Measurements from ENCODE around the gene CHST3.

Gene CHST3, protein sequence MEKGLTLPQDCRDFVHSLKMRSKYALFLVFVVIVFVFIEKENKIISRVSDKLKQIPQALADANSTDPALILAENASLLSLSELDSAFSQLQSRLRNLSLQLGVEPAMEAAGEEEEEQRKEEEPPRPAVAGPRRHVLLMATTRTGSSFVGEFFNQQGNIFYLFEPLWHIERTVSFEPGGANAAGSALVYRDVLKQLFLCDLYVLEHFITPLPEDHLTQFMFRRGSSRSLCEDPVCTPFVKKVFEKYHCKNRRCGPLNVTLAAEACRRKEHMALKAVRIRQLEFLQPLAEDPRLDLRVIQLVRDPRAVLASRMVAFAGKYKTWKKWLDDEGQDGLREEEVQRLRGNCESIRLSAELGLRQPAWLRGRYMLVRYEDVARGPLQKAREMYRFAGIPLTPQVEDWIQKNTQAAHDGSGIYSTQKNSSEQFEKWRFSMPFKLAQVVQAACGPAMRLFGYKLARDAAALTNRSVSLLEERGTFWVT

DNA sequence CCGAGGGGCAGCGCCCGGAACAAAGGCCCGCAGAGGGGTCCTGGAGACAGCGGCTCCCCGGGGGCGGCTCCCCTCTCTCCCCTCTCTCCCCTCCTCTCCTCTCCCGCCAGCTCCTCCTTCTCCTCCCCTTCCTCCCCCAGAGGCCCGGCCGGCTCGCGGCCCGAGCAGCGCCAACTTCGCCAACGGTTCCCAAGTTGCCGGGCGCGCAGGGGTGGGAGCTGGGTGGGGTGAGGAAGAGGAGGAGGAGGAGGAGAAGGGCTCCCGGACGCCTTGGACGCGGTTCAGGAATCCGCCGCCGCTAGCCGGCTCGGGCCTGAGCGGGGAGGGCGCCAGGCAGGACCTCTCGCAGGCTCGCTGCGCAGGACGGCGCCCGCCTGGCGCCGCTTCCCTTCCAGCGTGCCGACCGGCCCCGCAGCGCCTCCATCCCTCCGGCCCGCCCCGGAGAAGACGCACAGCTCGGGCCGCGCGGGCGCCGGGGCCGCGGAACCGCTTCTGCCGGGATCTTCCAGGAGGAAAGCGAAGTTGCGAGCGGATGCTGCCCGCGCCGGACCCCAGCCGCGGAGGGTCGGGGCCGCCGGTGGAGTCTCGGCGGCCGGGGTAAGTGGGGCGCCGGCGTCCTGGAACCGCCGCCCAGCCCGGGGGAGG is at the start of gene CHST3:
Gene CHST3 (plus strand): TSS at position 298 of the 645 bp plus-strand sequence. CDS start 41,448 bp downstream, outside the sequence.
- TF ChIP-seq CEBPB (IDR thresholded peaks at IDR 0.05) (no peak), RAD21 (IDR thresholded peaks at IDR 0.05; ENCODE audit: low read depth) (no peak), YY1 (IDR thresholded peaks at IDR 0.05; ENCODE audit: low read depth) (no peak), TAF1 (IDR thresholded peaks at IDR 0.05; ENCODE audit: low read depth) (no peak), EGR1 (IDR thresholded peaks at IDR 0.05) (no peak), FOXM1 (IDR thresholded peaks at IDR 0.05; ENCODE audit: borderline replicate concordance, low read depth) (no peak), EP300 (IDR thresholded peaks at IDR 0.05; ENCODE audit: borderline replicate concordance) (no peak), TEAD4 (IDR thresholded peaks at IDR 0.05) (0 out of 2 replicates have a peak, but pooled peaks have one; percentile 6), TCF12 (IDR thresholded peaks at IDR 0.05; ENCODE audit: low read depth) (no peak), ZBTB7A (IDR thresholded peaks at IDR 0.05; ENCODE audit: low read depth) (peak; percentile 54; the same call in 1 of the 2 replicates), NFIC (IDR thresholded peaks at IDR 0.05) (no peak), CREB1 (IDR thresholded peaks at IDR 0.05; ENCODE audit: low read depth) (no peak)
- TF ChIP-seq, protein P1, sequence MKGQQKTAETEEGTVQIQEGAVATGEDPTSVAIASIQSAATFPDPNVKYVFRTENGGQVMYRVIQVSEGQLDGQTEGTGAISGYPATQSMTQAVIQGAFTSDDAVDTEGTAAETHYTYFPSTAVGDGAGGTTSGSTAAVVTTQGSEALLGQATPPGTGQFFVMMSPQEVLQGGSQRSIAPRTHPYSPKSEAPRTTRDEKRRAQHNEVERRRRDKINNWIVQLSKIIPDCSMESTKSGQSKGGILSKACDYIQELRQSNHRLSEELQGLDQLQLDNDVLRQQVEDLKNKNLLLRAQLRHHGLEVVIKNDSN (IDR thresholded peaks at IDR 0.05): no peak
- TF ChIP-seq, protein P2, sequence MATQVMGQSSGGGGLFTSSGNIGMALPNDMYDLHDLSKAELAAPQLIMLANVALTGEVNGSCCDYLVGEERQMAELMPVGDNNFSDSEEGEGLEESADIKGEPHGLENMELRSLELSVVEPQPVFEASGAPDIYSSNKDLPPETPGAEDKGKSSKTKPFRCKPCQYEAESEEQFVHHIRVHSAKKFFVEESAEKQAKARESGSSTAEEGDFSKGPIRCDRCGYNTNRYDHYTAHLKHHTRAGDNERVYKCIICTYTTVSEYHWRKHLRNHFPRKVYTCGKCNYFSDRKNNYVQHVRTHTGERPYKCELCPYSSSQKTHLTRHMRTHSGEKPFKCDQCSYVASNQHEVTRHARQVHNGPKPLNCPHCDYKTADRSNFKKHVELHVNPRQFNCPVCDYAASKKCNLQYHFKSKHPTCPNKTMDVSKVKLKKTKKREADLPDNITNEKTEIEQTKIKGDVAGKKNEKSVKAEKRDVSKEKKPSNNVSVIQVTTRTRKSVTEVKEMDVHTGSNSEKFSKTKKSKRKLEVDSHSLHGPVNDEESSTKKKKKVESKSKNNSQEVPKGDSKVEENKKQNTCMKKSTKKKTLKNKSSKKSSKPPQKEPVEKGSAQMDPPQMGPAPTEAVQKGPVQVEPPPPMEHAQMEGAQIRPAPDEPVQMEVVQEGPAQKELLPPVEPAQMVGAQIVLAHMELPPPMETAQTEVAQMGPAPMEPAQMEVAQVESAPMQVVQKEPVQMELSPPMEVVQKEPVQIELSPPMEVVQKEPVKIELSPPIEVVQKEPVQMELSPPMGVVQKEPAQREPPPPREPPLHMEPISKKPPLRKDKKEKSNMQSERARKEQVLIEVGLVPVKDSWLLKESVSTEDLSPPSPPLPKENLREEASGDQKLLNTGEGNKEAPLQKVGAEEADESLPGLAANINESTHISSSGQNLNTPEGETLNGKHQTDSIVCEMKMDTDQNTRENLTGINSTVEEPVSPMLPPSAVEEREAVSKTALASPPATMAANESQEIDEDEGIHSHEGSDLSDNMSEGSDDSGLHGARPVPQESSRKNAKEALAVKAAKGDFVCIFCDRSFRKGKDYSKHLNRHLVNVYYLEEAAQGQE (IDR thresholded peaks at IDR 0.05; ENCODE audit: low read depth): no peak
- TF ChIP-seq, protein P3, sequence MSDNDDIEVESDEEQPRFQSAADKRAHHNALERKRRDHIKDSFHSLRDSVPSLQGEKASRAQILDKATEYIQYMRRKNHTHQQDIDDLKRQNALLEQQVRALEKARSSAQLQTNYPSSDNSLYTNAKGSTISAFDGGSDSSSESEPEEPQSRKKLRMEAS (IDR thresholded peaks at IDR 0.05): no peak

DNA sequence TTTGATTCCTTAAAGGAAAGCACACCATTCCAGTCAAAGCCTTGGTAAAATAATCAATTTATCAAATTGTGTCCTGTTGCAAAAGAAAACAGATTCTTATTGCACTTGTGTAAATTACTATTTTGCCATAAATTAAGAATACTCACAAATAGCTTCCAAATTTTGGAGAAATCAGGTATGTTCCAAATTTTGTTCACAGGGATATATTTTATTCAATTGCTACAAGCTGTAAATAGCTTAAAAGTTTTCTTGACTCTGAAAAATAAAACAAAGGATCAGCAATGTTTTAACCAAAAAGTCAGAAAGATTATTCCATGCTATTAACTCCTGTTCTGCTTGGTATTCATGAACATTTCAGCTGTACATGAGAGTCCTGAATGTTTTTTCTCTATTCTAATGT is 47.4 kb upstream of the CHST3 start:
- TF ChIP-seq YY1 (IDR thresholded peaks at IDR 0.05; ENCODE audit: low read depth) (no peak), ZBTB7A (IDR thresholded peaks at IDR 0.05; ENCODE audit: low read depth) (no peak), EGR1 (IDR thresholded peaks at IDR 0.05) (no peak), TEAD4 (IDR thresholded peaks at IDR 0.05) (no peak), RAD21 (IDR thresholded peaks at IDR 0.05; ENCODE audit: low read depth) (no peak), NFIC (IDR thresholded peaks at IDR 0.05) (no peak), FOXM1 (IDR thresholded peaks at IDR 0.05; ENCODE audit: borderline replicate concordance, low read depth) (no peak), EP300 (IDR thresholded peaks at IDR 0.05; ENCODE audit: borderline replicate concordance) (no peak), CREB1 (IDR thresholded peaks at IDR 0.05; ENCODE audit: low read depth) (no peak), TCF12 (IDR thresholded peaks at IDR 0.05; ENCODE audit: low read depth) (no peak), TAF1 (IDR thresholded peaks at IDR 0.05; ENCODE audit: low read depth) (no peak), CEBPB (IDR thresholded peaks at IDR 0.05) (no peak)
- TF ChIP-seq, protein P1 (IDR thresholded peaks at IDR 0.05): no peak
- TF ChIP-seq, protein P3 (IDR thresholded peaks at IDR 0.05): no peak
- TF ChIP-seq, protein P2 (IDR thresholded peaks at IDR 0.05; ENCODE audit: low read depth): no peak

DNA sequence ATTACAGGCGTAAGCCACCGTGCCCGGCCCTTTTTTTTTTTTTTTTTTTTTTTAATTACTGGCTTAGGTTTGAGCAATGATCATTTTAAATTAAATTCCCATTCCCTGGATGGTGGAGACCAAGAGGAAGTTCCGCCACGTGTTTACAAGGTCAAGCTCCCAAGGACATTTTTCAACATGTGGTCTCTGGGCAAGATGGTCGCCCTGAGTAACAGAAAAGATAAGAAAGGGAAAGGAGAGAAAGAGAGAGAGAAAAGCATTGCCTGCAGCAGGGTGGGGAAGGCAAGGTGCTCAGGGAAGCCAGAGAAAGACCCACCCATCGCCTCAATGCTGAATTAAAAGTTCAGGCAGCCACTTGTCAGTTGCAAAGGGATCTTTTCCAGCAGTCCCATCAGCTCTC is 45.2 kb upstream of the CHST3 start:
- TF ChIP-seq FOXM1 (IDR thresholded peaks at IDR 0.05; ENCODE audit: borderline replicate concordance, low read depth) (no peak), EGR1 (IDR thresholded peaks at IDR 0.05) (no peak), EP300 (IDR thresholded peaks at IDR 0.05; ENCODE audit: borderline replicate concordance) (no peak)
- TF ChIP-seq, protein P2 (IDR thresholded peaks at IDR 0.05; ENCODE audit: low read depth): no peak
